Tibial nerve (tissue), 4 donors: ENCODE measurements around the gene FXYD1.

Experiments
- CTCF ChIP-seq, 5 experiments: fragments of 200-600 bp in 3 of 5; fragments of 450-650 bp in 2 of 5; sonication (generic) in 3 of 5; IDR thresholded peaks; one replicate each; pipeline ENCODE4 v1.5.1; 2016 to 2019; ENCODE audit warnings: antibody characterized with exemption in 5 of 5, mild to moderate bottlenecking in 3 of 5, moderate library complexity in 2 of 5
- EP300 ChIP-seq, 2 donors: sonication (generic); formaldehyde crosslinking; IDR thresholded peaks; one replicate each; pipeline ENCODE4 v1.6.1; 2017; ENCODE audit warnings: antibody characterized with exemption in 2 of 2, mild to moderate bottlenecking in 1 of 2
- POLR2A ChIP-seq, 2 donors: fragments of 450-650 bp; IDR thresholded peaks; one replicate each; pipeline ENCODE4 v1.6.1; 2017; ENCODE audit warnings: antibody characterized with exemption in 2 of 2, mild to moderate bottlenecking in 2 of 2, moderate library complexity in 2 of 2

DNA sequence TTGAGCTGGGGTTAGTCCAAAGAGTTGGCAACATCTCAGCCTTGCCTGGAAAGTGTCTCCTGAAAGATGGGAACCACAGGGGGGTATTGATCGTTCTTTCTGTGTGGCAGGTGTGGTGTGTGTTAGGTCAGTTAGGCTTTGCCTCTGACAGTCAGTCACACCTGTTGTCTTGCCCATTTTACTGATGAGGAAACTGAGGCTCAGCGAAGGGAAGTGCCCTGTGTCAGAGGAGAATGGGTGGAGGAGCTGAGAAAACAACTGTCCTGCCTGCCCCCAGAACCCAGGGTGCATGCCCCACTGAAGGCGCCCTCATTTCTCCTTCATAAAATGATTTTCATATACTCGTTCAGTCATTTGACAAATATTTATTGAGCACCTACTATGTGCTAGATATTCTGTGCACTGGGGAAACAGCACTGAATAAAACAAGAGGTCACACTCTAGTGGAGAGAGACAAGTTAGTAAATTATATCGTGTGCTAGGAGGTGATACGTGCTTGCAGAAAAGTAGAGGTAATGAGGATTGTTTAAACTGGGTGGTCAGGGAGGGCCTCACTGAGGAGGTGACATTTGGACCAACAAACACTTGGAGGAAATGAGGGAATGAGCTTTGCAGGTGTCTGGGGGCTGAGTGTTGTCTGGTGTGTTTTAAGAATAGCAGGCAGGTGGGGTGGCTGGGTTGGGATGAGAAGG is 17.5 kb downstream of the FXYD1 start:
- no peak for TF ChIP-seq POLR2A (IDR thresholded peaks at IDR 0.05)
- no peak for TF ChIP-seq CTCF (IDR thresholded peaks at IDR 0.05)
- TF ChIP-seq EP300 (IDR thresholded peaks at IDR 0.05), result no peak
